PC-9 (cell line): ENCODE data around the gene CRYL1. TPM values are rescaled to one million over a fixed set of nuclear protein-coding genes. Genes with fewer than 3 reads are reported as not detected.

ENCODE experiments used
- BruUV-seq: library from RNA; stranded (reverse); fragments of 400-500 nt; replicated peaks from 2 replicates; lab custom pipeline; 2021; lab: Mats Ljungman, UMichigan
- CTCF ChIA-PET: fragments of 300-600 bp; sonication (Branson Sonifier 250); formaldehyde crosslinking; loops from one replicate; lab custom pipeline; 2022; ENCODE audit warnings: antibody characterized with exemption; lab: Charles Lee
- POLR2A ChIA-PET: fragments of 300-600 bp; sonication (Branson Sonifier 250); formaldehyde crosslinking; loops from one replicate; lab custom pipeline; 2022; ENCODE audit warnings: antibody characterized with exemption; ENCODE audit not compliant: unreplicated experiment; lab: Charles Lee
- DNase-seq, 2 experiments: peaks; one replicate each; pipeline versions ENCODE4 v3.0.0 to v3.0.0-alpha.2; 2015 to 2022; ENCODE audit warnings: mixed read lengths in 1 of 2
- H2AFZ ChIP-seq: fragments of 200-600 bp; sonication (generic); 2 replicates; pipeline ENCODE4 v1.8.1; 2017; ENCODE audit warnings: antibody characterized with exemption
- H3F3A ChIP-seq: fragments of 200-600 bp; sonication (generic); 2 replicates; pipeline ENCODE4 v1.8.1; 2017; ENCODE audit warnings: antibody characterized with exemption, mild to moderate bottlenecking, low read depth; ENCODE audit not compliant: insufficient read depth
- H3K27ac ChIP-seq: fragments of 200-600 bp; sonication (generic); 2 replicates; pipeline ENCODE4 v1.6.1; 2016; ENCODE audit warnings: mixed run types
- H3K27me3 ChIP-seq: fragments of 200-600 bp; sonication (generic); 2 replicates; pipeline ENCODE4 v1.6.1; 2016; ENCODE audit warnings: low read depth, mixed run types; ENCODE audit not compliant: insufficient read depth
- H3K36me3 ChIP-seq: fragments of 200-600 bp; sonication (generic); 2 replicates; pipeline ENCODE4 v1.6.1; 2016; ENCODE audit warnings: low read depth, mixed run types
- H3K4me1 ChIP-seq: fragments of 200-600 bp; sonication (generic); replicated peaks from 2 replicates; pipeline ENCODE4 v1.6.1; 2016; ENCODE audit warnings: mixed run types; ENCODE audit not compliant: insufficient read depth
- H3K4me2 ChIP-seq: fragments of 200-600 bp; sonication (generic); 2 replicates; pipeline ENCODE4 v1.6.1; 2017; ENCODE audit warnings: mixed run types
- H3K4me3 ChIP-seq: fragments of 200-600 bp; sonication (generic); 2 replicates; pipeline ENCODE4 v1.6.1; 2016; ENCODE audit warnings: mixed run types
- H3K79me2 ChIP-seq: fragments of 200-600 bp; sonication (generic); 2 replicates; pipeline ENCODE4 v1.6.1; 2017; ENCODE audit warnings: low read depth, mixed run types
- H3K9me2 ChIP-seq: fragments of 200-600 bp; sonication (generic); 2 replicates; pipeline ENCODE4 v1.8.1; 2017; ENCODE audit warnings: mild to moderate bottlenecking; ENCODE audit not compliant: insufficient read depth
- H3K9me3 ChIP-seq: fragments of 200-600 bp; sonication (generic); 2 replicates; pipeline ENCODE4 v1.8.1; 2016; ENCODE audit warnings: low read depth; ENCODE audit not compliant: insufficient read depth
- H4K20me1 ChIP-seq: fragments of 200-600 bp; sonication (generic); 2 replicates; pipeline ENCODE4 v1.8.1; 2017; ENCODE audit not compliant: insufficient read depth
- CTCF ChIP-seq: fragments of 200-600 bp; sonication (generic); conservative IDR thresholded peaks from 2 replicates; pipeline ENCODE4 v1.6.1; 2017; ENCODE audit warnings: mixed run types, antibody characterized with exemption, mild to moderate bottlenecking, moderate library complexity
- EZH2 ChIP-seq: fragments of 200-600 bp; sonication (generic); IDR thresholded peaks from 2 replicates; pipeline ENCODE4 v1.8.0; 2017; ENCODE audit warnings: antibody characterized with exemption, low read depth
- intact Hi-C: fragments of 100-400 bp; cut with micrococcal nuclease; formaldehyde crosslinking; loops from one replicate; pipeline ENCODE4 v1.10.0; 2022; ENCODE audit not compliant: unreplicated experiment
- total RNA-seq: library from RNA; stranded (reverse); gene quantifications from 2 replicates; pipeline ENCODE4 v1.2.3, GENCODE V29; 2021

Gene CRYL1
- total RNA-seq, 1 experiment from 2014 or later, result 8.7 TPM

DNA sequence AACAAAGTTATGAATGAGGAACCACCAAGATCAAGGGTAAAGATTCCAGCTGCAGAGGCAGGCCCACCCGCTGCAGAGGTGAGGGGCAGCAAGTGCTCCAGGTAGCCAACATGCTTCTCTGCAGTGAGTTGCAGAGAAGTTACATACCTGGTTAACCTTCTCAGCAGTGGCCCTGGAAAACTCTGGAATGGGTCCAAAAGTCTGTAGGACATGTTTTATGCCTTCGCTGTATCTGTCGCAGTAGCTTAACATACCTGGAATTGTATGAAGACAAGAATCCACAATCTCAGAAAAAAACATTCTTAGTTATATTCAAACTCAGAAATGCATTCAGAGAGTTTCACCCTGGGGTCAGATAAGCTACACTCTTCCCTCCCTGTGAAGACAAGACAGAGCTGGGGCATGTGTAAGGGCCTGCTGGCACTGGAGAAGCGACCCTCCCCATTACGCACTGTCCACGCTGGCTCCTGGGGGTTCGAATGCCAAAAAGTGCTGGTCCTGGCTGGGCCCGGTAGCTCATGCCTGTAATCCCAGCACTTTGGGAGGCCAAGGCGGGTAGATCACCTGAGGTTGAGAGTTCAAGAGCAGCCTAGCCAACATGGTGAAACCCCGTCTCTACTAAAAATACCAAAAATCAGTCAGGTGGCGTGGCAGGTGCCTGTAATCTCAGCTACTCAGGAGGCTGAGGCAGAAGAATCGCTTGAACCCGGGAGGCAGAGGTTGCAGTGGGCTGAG lies 121.0 kb downstream of the CRYL1 start:
- CTCF ChIA-PET, result interaction anchor here (0.6 kb wide), 1 partner anchor 370 kb away, joined by 3 read pairs; no protein-coding TSS in a partner anchor
- POLR2A ChIA-PET, result interaction anchor here (0.6 kb wide), 2 partner anchors 17 to 145 kb away, joined by 11 read pairs; no protein-coding TSS in a partner anchor
- H3K36me3 ChIP-seq, result no peaks in the 10 kb centered on the region
- H3F3A ChIP-seq, result peaks cover 20% of the 10 kb centered on the region
- H4K20me1 ChIP-seq, result no peaks in the 10 kb centered on the region
- BruUV-seq, result no TSS peak
- no peaks in the 10 kb centered on the region for H3K9me2 ChIP-seq
- intact Hi-C loops, result no loop called here
- no peak overlapping the region for H3K4me3 ChIP-seq
- H2AFZ ChIP-seq, result no peak overlapping the region
- no peak overlapping the region for H3K4me2 ChIP-seq
- peaks cover 42% of the 10 kb centered on the region for H3K4me1 ChIP-seq
- H3K27ac ChIP-seq, result no peak overlapping the region
- no peak for TF ChIP-seq CTCF
- TF ChIP-seq EZH2, result no peak
- no peaks in the 10 kb centered on the region for H3K79me2 ChIP-seq
- DNase-seq, result no peak
- no peaks in the 10 kb centered on the region for H3K9me3 ChIP-seq
- H3K27me3 ChIP-seq, result no peaks in the 10 kb centered on the region

- H3K4me1 ChIP-seq, result peaks cover 42% of the 10 kb centered on the region
- no peak overlapping the region for H3K27ac ChIP-seq
- H3K9me2 ChIP-seq, result no peaks in the 10 kb centered on the region
- no peaks in the 10 kb centered on the region for H3K27me3 ChIP-seq
- H3K36me3 ChIP-seq, result no peaks in the 10 kb centered on the region
- no peaks in the 10 kb centered on the region for H3K9me3 ChIP-seq
- POLR2A ChIA-PET, result no interaction called here
- no peak for DNase-seq
- H3K79me2 ChIP-seq, result no peaks in the 10 kb centered on the region
- no peak overlapping the region for H3K4me2 ChIP-seq
- peaks cover 20% of the 10 kb centered on the region for H3F3A ChIP-seq
- no peak overlapping the region for H2AFZ ChIP-seq
- intact Hi-C loops, result no loop called here
- no peaks in the 10 kb centered on the region for H4K20me1 ChIP-seq
- no peak overlapping the region for H3K4me3 ChIP-seq
- CTCF ChIA-PET, result no interaction called here
- BruUV-seq, result no TSS peak
- TF ChIP-seq CTCF, result no peak
- TF ChIP-seq EZH2, result no peak
These were observed 121.8 kb downstream of the CRYL1 start for GRCh38 chr13:20403826-20404225.

DNA sequence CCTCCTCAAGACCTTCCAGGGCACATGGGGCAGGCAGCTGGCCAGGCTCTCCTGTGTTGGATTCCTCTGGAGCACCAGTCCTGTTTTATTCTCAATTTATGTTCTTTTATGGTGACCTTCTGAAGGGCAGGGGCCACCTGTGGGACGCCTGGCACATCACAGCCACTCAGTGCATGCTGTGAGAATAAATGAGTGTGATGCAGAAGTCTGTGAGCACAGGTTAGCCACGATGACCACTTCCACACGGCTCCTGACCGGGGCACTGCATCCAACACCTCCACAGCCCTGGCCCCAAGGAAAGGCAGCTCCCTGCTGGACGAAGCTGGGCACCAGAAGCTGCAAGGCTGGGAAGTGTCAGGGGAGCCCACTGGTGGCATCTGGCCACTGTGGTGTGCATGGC lies 122.8 kb downstream of the CRYL1 start:
- no peaks in the 10 kb centered on the region for H4K20me1 ChIP-seq
- H3K9me2 ChIP-seq, result no peaks in the 10 kb centered on the region
- CTCF ChIA-PET, result interaction anchor here (0.6 kb wide), 1 partner anchor 210 kb away, joined by 3 read pairs; the partner anchor contains the start of gene GJB2
- no peak for DNase-seq
- H3K36me3 ChIP-seq, result no peaks in the 10 kb centered on the region
- no peak for TF ChIP-seq CTCF
- no peak for TF ChIP-seq EZH2
- intact Hi-C loops, result no loop called here
- no peaks in the 10 kb centered on the region for H3K79me2 ChIP-seq
- H3K4me3 ChIP-seq, result 0 out of 2 replicates have a peak overlapping the region, but pooled peaks have one; percentile 18
- peaks cover 36% of the 10 kb centered on the region for H3K4me1 ChIP-seq
- peak overlapping the region; percentile 81 for H3K27ac ChIP-seq
- peak overlapping the region; percentile 71 for H3K4me2 ChIP-seq
- POLR2A ChIA-PET, result no interaction called here
- BruUV-seq, result no TSS peak
- H3K9me3 ChIP-seq, result no peaks in the 10 kb centered on the region
- H2AFZ ChIP-seq, result 0 out of 2 replicates have a peak overlapping the region, but pooled peaks have one; percentile 61
- no peaks in the 10 kb centered on the region for H3K27me3 ChIP-seq
- H3F3A ChIP-seq, result peaks cover 20% of the 10 kb centered on the region
